Hepatocyte (in vitro differentiated cells): ENCODE measurements around the gene NBPF6.
"Not testable (repeated sequence)": the region's sequence is repeated elsewhere in the genome, so short reads cannot be mapped to it uniquely, and the experiment has no call there.

Experiments
- EZH2 ChIP-seq: fragments of 200-600 bp; sonication (generic); IDR thresholded peaks from 2 replicates; pipeline ENCODE4 v1.6.1; 2016; ENCODE audit warnings: antibody characterized with exemption, mild to moderate bottlenecking, borderline replicate concordance
- EZH2phosphoT487 ChIP-seq: fragments of 200-600 bp; sonication (generic); IDR thresholded peaks from one replicate; pipeline ENCODE4 v1.6.1; 2018; ENCODE audit warnings: antibody characterized with exemption, mild to moderate bottlenecking, low read depth, moderate library complexity; ENCODE audit not compliant: unreplicated experiment, severe bottlenecking
- TF ChIP-seq, protein P1 (sequence below): fragments of 200-600 bp; sonication (generic); IDR thresholded peaks from 2 replicates; pipeline ENCODE4 v1.5.1; 2016; ENCODE audit warnings: antibody characterized with exemption, mild to moderate bottlenecking; ENCODE audit not compliant: poor library complexity

DNA sequence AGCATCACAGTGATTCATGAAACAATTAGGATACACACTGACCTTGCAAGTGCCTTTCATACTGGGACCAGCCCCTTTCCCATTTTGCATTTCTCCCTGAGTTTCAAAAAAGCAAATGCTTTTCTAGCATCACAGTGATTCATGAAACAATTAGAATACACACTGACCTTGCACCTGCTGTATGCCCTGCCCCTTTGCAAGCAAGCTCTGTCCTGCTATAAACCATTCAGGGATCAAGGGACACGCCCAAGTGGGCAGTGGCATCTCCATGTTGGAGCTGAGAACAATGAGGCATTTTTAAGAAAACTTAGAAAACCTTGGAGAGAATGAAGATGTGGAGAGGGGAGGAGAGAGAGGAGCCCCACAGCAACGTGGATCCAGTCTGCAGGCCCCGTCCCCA, 13.8 kb downstream of the NBPF6 start:
- TF ChIP-seq EZH2phosphoT487, EZH2: not testable (repeated sequence)
- TF ChIP-seq, protein P1, sequence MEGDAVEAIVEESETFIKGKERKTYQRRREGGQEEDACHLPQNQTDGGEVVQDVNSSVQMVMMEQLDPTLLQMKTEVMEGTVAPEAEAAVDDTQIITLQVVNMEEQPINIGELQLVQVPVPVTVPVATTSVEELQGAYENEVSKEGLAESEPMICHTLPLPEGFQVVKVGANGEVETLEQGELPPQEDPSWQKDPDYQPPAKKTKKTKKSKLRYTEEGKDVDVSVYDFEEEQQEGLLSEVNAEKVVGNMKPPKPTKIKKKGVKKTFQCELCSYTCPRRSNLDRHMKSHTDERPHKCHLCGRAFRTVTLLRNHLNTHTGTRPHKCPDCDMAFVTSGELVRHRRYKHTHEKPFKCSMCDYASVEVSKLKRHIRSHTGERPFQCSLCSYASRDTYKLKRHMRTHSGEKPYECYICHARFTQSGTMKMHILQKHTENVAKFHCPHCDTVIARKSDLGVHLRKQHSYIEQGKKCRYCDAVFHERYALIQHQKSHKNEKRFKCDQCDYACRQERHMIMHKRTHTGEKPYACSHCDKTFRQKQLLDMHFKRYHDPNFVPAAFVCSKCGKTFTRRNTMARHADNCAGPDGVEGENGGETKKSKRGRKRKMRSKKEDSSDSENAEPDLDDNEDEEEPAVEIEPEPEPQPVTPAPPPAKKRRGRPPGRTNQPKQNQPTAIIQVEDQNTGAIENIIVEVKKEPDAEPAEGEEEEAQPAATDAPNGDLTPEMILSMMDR, result not testable (repeated sequence)
